UCSD-AML1 (cell line): Measurements from ENCODE around the gene SEC31A.

Experiments used
- DNase-seq: peaks from one replicate; lab custom pipeline; 2025; ENCODE audit not compliant: unreplicated experiment; lab: John Stamatoyannopoulos, UW

The SEC31A gene

GRCh38 chr4:82798168-82799005 lies 92.6 kb downstream of the SEC31A start, which contains the start of gene SCD5:
SCD5 (minus strand) TSS chr4:82798796; CDS start chr4:82798537, 259 bp downstream.
- DNase-seq = peak; percentile 47

GRCh38 chr4:82797405-82798111 lies 93.4 kb downstream of the SEC31A start:
- no peak for DNase-seq

- DNase-seq = no peak
These were observed 93.9 kb downstream of the SEC31A start for GRCh38 chr4:82797040-82797404.

- DNase-seq = no peak
These were observed 97.9 kb downstream of the SEC31A start for GRCh38 chr4:82792912-82793649.

GRCh38 chr4:82791179-82791578 lies 99.8 kb downstream of the SEC31A start:
- DNase-seq = no peak

- DNase-seq = no peak
These were observed 100.8 kb downstream of the SEC31A start for GRCh38 chr4:82790060-82790660.

- no peak for DNase-seq
These were observed 101.8 kb downstream of the SEC31A start for GRCh38 chr4:82789025-82789776.

GRCh38 chr4:82787342-82787741 lies 103.6 kb downstream of the SEC31A start:
- DNase-seq = no peak

- DNase-seq = no peak
These were observed 104.1 kb downstream of the SEC31A start for GRCh38 chr4:82786828-82787227.

GRCh38 chr4:82785611-82786400 lies 105.1 kb downstream of the SEC31A start:
- DNase-seq = no peak

- no peak for DNase-seq
These were observed 106.0 kb downstream of the SEC31A start for GRCh38 chr4:82784681-82785610.

GRCh38 chr4:82782626-82783345 lies 108.2 kb downstream of the SEC31A start:
- DNase-seq = no peak

- DNase-seq = peak; percentile 13
These were observed 110.2 kb downstream of the SEC31A start for GRCh38 chr4:82780752-82781231.

GRCh38 chr4:82780170-82780751 lies 110.7 kb downstream of the SEC31A start:
- DNase-seq = no peak

GRCh38 chr4:82779032-82779431 lies 111.9 kb downstream of the SEC31A start:
- DNase-seq = no peak

GRCh38 chr4:82777857-82778525 lies 113.0 kb downstream of the SEC31A start:
- no peak for DNase-seq
